Gastroesophageal sphincter (tissue), 3 donors: ENCODE results near the gene C6orf89.

Experiments
- CTCF ChIP-seq, 4 experiments: fragments of 200-600 bp in 2 of 4; fragments of 450-650 bp in 2 of 4; sonication (generic) in 1 of 4; IDR thresholded peaks; one replicate each; pipeline ENCODE4 v1.5.1; 2017 to 2019; ENCODE audit warnings: antibody characterized with exemption in 4 of 4, mild to moderate bottlenecking in 2 of 4, moderate library complexity in 2 of 4
- POLR2A ChIP-seq, 2 donors: fragments of 450-650 bp; IDR thresholded peaks; one replicate each; pipeline ENCODE4 v1.6.1; 2017; ENCODE audit warnings: antibody characterized with exemption in 2 of 2, mild to moderate bottlenecking in 2 of 2, moderate library complexity in 1 of 2
- POLR2AphosphoS5 ChIP-seq: sonication (generic); formaldehyde crosslinking; IDR thresholded peaks from one replicate; pipeline ENCODE4 v1.6.1; 2017; ENCODE audit warnings: antibody characterized with exemption

- TF ChIP-seq POLR2A (IDR thresholded peaks at IDR 0.05) (no peak), POLR2AphosphoS5 (no peak), CTCF (IDR thresholded peaks at IDR 0.05) (no peak)
Measured at GRCh38 chr6:36957773-36958271, 72.1 kb downstream of the C6orf89 start.
